ENCODE measurements around the gene ZNF580. TPM values are rescaled to one million over a fixed set of nuclear protein-coding genes. Genes with fewer than 3 reads are reported as not detected.

ZNF580 gene
- total RNA-seq, 4 donors from 2014 or later, result 4.8 to 69.8 (median 19.1) TPM

- Histone ChIP-seq H3K36me3 (no peaks in the 10 kb centered on the region), H3K4me1 (peaks cover 0 to 18% of the 10 kb centered on the region in 2 donors), H3K27me3 (no peaks in the 10 kb centered on the region), H3K9me3 (no peaks in the 10 kb centered on the region), H3K27ac (no peak overlapping the region), H3K4me3 (no peak overlapping the region)
- intact Hi-C loops (cut with DNase I; ENCODE audit: low total_unique reads), result loop anchor here (10.0 kb wide), 1 partner anchor 531 kb away; the partner anchor contains the start of gene PPP1R12C
- TF ChIP-seq POLR2A (IDR thresholded peaks at IDR 0.05) (no peak), CTCF (IDR thresholded peaks at IDR 0.05) (no peak)
- no peak for DNase-seq
These were observed 4.7 kb downstream of the ZNF580 start for GRCh38 chr19:55645512-55645881.

GRCh38 chr19:55646889-55647731, 6.3 kb downstream of the ZNF580 start:
- no peak for DNase-seq
- no peaks in the 10 kb centered on the region for H3K36me3 ChIP-seq

GRCh38 chr19:55647732-55648584, 7.2 kb downstream of the ZNF580 start, which contains the start of gene CCDC106:
Gene CCDC106, plus strand, starts transcription at chr19:55648212. Its CDS starts 835 bp downstream, at chr19:55649047.
- peak; percentile 78 to 81 for DNase-seq
- TF ChIP-seq POLR2A (IDR thresholded peaks at IDR 0.05) (peak in 1 of 2 donors; percentile 23), CTCF (IDR thresholded peaks at IDR 0.05) (peak in 1 of 4 experiments; percentile 12)
- H3K4me3 ChIP-seq, result peak within 1 kb of the TSS; percentile 54 to 70
- intact Hi-C loops (cut with DNase I; ENCODE audit: low total_unique reads), result loop anchor here (10.0 kb wide), 1 partner anchor 533 kb away; the partner anchor contains the start of gene PPP1R12C
- peaks cover 0 to 12% of the 10 kb centered on the region in 2 donors for H3K4me1 ChIP-seq
- H3K27ac ChIP-seq, result peak within 1 kb of the TSS; percentile 86
- no peaks in the 10 kb centered on the region for H3K36me3 ChIP-seq
- no peaks in the 10 kb centered on the region for H3K9me3 ChIP-seq
- no peaks in the 10 kb centered on the region for H3K27me3 ChIP-seq

More at GRCh38 chr19:55646889-55647731, 6.3 kb downstream of the ZNF580 start:
- H3K9me3 ChIP-seq, result no peaks in the 10 kb centered on the region
- H3K4me3 ChIP-seq, result peak overlapping the region; percentile 54 to 70
- peak overlapping the region; percentile 86 for H3K27ac ChIP-seq
- intact Hi-C loops (cut with DNase I; ENCODE audit: low total_unique reads), result loop anchor here (10.0 kb wide), 1 partner anchor 532 kb away; the partner anchor contains the start of gene PPP1R12C
- no peak for TF ChIP-seq CTCF (IDR thresholded peaks at IDR 0.05)
- TF ChIP-seq POLR2A (IDR thresholded peaks at IDR 0.05), result no peak
- H3K27me3 ChIP-seq, result no peaks in the 10 kb centered on the region
- H3K4me1 ChIP-seq, result peaks cover 0 to 16% of the 10 kb centered on the region in 2 donors

GRCh38 chr19:55648585-55649267, 7.9 kb downstream of the ZNF580 start:
- Histone ChIP-seq H3K4me3 (peak overlapping the region; percentile 54 to 70), H3K9me3 (no peaks in the 10 kb centered on the region), H3K36me3 (no peaks in the 10 kb centered on the region), H3K27ac (peak overlapping the region; percentile 86), H3K4me1 (peaks cover 0 to 12% of the 10 kb centered on the region in 2 donors), H3K27me3 (no peaks in the 10 kb centered on the region)
- no peak for DNase-seq
- TF ChIP-seq POLR2A (IDR thresholded peaks at IDR 0.05) (no peak), CTCF (IDR thresholded peaks at IDR 0.05) (no peak)
- intact Hi-C loops (cut with DNase I; ENCODE audit: low total_unique reads), result loop anchor here (10.0 kb wide), 1 partner anchor 534 kb away; the partner anchor contains the start of gene PPP1R12C

Measured in uterus (tissue), 4 donors.